Esophagus (tissue), 2 donors: ENCODE data around the gene RIPK1. TPM values are rescaled to one million over a fixed set of nuclear protein-coding genes. Genes with fewer than 3 reads are reported as not detected.

Source experiments
- polyA plus RNA-seq, 2 donors: library from polyadenylated mRNA; stranded (reverse); fragments of 200-250 nt; gene quantifications; one replicate each; pipeline ENCODE4 v1.2.3, GENCODE V29; 2013
- donor health status: healthy with polysubstance abuse.
- donor health status: Bipolar disorder and iron deficiency.

The RIPK1 gene
- polyA plus RNA-seq, 2 donors: 11.1 to 13.3 TPM

Other genes starting within 250 kb of the RIPK1 start
- 100 to 1,000 TPM; 302 to 549 TPM for gene SERPINB1, start 226.6 kb upstream of the RIPK1 start, polyA plus RNA-seq
- gene SERPINB9, start 165.2 kb upstream of the RIPK1 start, polyA plus RNA-seq: 1 to 10 TPM; 1.7 to 4.3 TPM
- 10 to 100 TPM; 86.1 to 95.7 TPM for gene SERPINB6, start 96.9 kb upstream of the RIPK1 start, polyA plus RNA-seq
- gene NQO2, start 68.6 kb upstream of the RIPK1 start, polyA plus RNA-seq: 10 to 100 TPM; 24.2 to 40.0 TPM
- 10 to 100 TPM; 12.5 to 13.2 TPM for gene BPHL, start 50.2 kb downstream of the RIPK1 start, polyA plus RNA-seq
- gene TUBB2A, start 89.0 kb downstream of the RIPK1 start, polyA plus RNA-seq: 100 to 1,000 TPM in 1 of 2 donors, 10 to 100 TPM in 1; 23.3 to 115 TPM
- 1 to 10 TPM; 1.6 to 8.4 TPM for gene TUBB2B, start 159.2 kb downstream of the RIPK1 start, polyA plus RNA-seq
- 10 to 100 TPM; 31.6 to 33.3 TPM for gene PSMG4, start 190.5 kb downstream of the RIPK1 start, polyA plus RNA-seq